Heart left ventricle (tissue), 13 donors: ENCODE results near the gene S100A7.

ENCODE experiments used
- CTCF ChIP-seq, 12 donors: fragments of 200-600 bp; sonication (generic) in 4 of 12; IDR thresholded peaks; one replicate each; pipeline versions ENCODE4 v1.5.0 to v1.8.0; 2018 to 2022; ENCODE audit warnings: antibody characterized with exemption in 12 of 12, mild to moderate bottlenecking in 5 of 12
- POLR2A ChIP-seq, 2 donors: fragments of 450-650 bp; IDR thresholded peaks; one replicate each; pipeline ENCODE4 v1.6.1; 2017; ENCODE audit warnings: antibody characterized with exemption in 2 of 2, mild to moderate bottlenecking in 2 of 2, moderate library complexity in 2 of 2
- donor health status: ischemic (EF 13 %, LVEDD 7.1; RV severe dilation, severe dysfunction).
- donor health status: DM: no; HTN: yes; CAD: no.
- donor health status: DM: no; HTN: no; CAD: no.
- donor health status: ischemic (EF 25% LVEDD 6.9; RV normal size, moderate dysfunction).
- donor health status: ischemic (EF 25% LVEDD 5.7; RV mildly dilated, moderate dysfunction).
- donor health status: ischemic (EF 35%, LVEDD 5.7; RV mildly dilated, moderate dysfunction).
- donor health status: nonischemic (EF 11% LVEDD 7.7; RV severe dilation, severe dysfunction).
- donor health status: DM: yes; HTN: yes; CAD: no.
- donor health status: PGD.
- donor health status: ischemic (EF 29% LVEDD 5.4; RV normal size, mild dysfunction).
- donor health status: nonischemic (EF 23%, LVEDD 6.1; RV moderate dilation, normal function).

- TF ChIP-seq CTCF (IDR thresholded peaks at IDR 0.05) (no peak), POLR2A (IDR thresholded peaks at IDR 0.05) (no peak)
Measured at GRCh38 chr1:153474347-153474746, 13.9 kb upstream of the S100A7 start.
